ENCODE results near the gene KRT13.

The KRT13 gene

GRCh38 chr17:41512546-41513167 is 7.2 kb upstream of the KRT13 start:
- Histone ChIP-seq H3K4me3 (no peak overlapping the region), H3K27ac (no peak overlapping the region)
- no peak for TF ChIP-seq CTCF (IDR thresholded peaks at IDR 0.05)
- no peak for DNase-seq (ENCODE audit: low spot score)

- no peak for TF ChIP-seq CTCF (IDR thresholded peaks at IDR 0.05)
- Histone ChIP-seq H3K4me3 (no peak overlapping the region), H3K27ac (no peak overlapping the region)
- DNase-seq (ENCODE audit: low spot score) = no peak
Observed at GRCh38 chr17:41511716-41512115, 6.3 kb upstream of the KRT13 start.

GRCh38 chr17:41511116-41511515 is 5.7 kb upstream of the KRT13 start:
- no peak overlapping the region for H3K4me3 ChIP-seq
- H3K27ac ChIP-seq = no peak overlapping the region
- no peak for TF ChIP-seq CTCF (IDR thresholded peaks at IDR 0.05)
- no peak for DNase-seq (ENCODE audit: low spot score)

GRCh38 chr17:41510251-41511065 is 5.0 kb upstream of the KRT13 start:
- no peak for DNase-seq (ENCODE audit: low spot score)
- H3K27ac ChIP-seq = no peak overlapping the region
- H3K4me3 ChIP-seq = no peak overlapping the region
- TF ChIP-seq CTCF (IDR thresholded peaks at IDR 0.05) = no peak

GRCh38 chr17:41507315-41507880 is 2.0 kb upstream of the KRT13 start:
- no peak for TF ChIP-seq CTCF (IDR thresholded peaks at IDR 0.05)
- no peak overlapping the region for H3K4me3 ChIP-seq
- no peak for DNase-seq (ENCODE audit: low spot score)
- no peak overlapping the region for H3K27ac ChIP-seq

GRCh38 chr17:41505809-41506767 is 676 bp upstream of the KRT13 start:
- TF ChIP-seq CTCF (IDR thresholded peaks at IDR 0.05) = no peak
- H3K27ac ChIP-seq = no peak overlapping the region
- DNase-seq (ENCODE audit: low spot score) = no peak
- H3K4me3 ChIP-seq = no peak overlapping the region

Measured in coronary artery (tissue), 2 donors.